HepG2 (cell line): ENCODE results near the gene CDC42EP3. TPM values are rescaled to one million over a fixed set of nuclear protein-coding genes. Genes with fewer than 3 reads are reported as not detected.

ENCODE experiments used
- ATAC-seq: fragments of 200-7000 bp; cut with Tn5 transposase; 3 replicates; pipeline ENCODE4 v1.9.1; 2020; ENCODE audit warnings: mild to moderate bottlenecking, moderate library complexity
- BruUV-seq: library from RNA; stranded (reverse); fragments of 400-500 nt; replicated peaks from 2 replicates; lab custom pipeline; 2021; lab: Mats Ljungman, UMichigan
- CTCF ChIA-PET: fragments of 300-600 bp; formaldehyde crosslinking; extraction: SDS; loops from one replicate; lab custom pipeline; 2021; ENCODE audit warnings: low total read pairs, inconsistent platforms, low intra/inter-chr PET ratio; lab: Yijun Ruan, JAX
- POLR2A ChIA-PET: fragments of 350-600 bp; sonication (Branson Sonifier 250); formaldehyde crosslinking; loops from one replicate; lab custom pipeline; 2020; ENCODE audit warnings: antibody characterized with exemption, inconsistent platforms; lab: Yijun Ruan, JAX
- DNase-seq: peaks from one replicate; pipeline ENCODE4 v3.0.0-alpha.2; 2015; ENCODE audit warnings: low spot score
- FAIRE-seq: peaks from 3 replicates; lab custom pipeline; 2011; peaks lifted over from hg19 to GRCh38; lab: Jason Lieb, UNC
- H2AFZ ChIP-seq: one replicate; pipeline ENCODE4 v1.6.1; 2011; ENCODE audit warnings: low read length, inconsistent platforms
- H3K27ac ChIP-seq: fragments of 300-600 bp; 3 replicates; pipeline ENCODE4 v1.8.0; 2011; ENCODE audit warnings: mixed run types, mild to moderate bottlenecking, mixed read lengths, low read length, inconsistent platforms; ENCODE audit not compliant: insufficient read depth; ENCODE audit errors: extremely low read length
- H3K27me3 ChIP-seq, 2 experiments: fragments of 200-600 bp in 1 of 2; 2 replicates in 1 of 2; 3 replicates in 1 of 2; pipeline versions ENCODE4 v1.6.0 to v1.8.0; 2011; ENCODE audit warnings: low read length in 2 of 2, mild to moderate bottlenecking in 2 of 2, moderate library complexity in 2 of 2, inconsistent platforms in 1 of 2; ENCODE audit not compliant: insufficient read depth in 2 of 2, control insufficient read depth in 1 of 2
- H3K36me3 ChIP-seq, 2 experiments: fragments of 200-600 bp in 1 of 2; replicated peaks in 1 of 2; 2 replicates in 1 of 2; 3 replicates in 1 of 2; pipeline versions ENCODE4 v1.5.1 to v1.8.0; 2011; ENCODE audit warnings: low read length in 2 of 2, inconsistent platforms in 1 of 2; ENCODE audit not compliant: insufficient read depth in 2 of 2, control insufficient read depth in 1 of 2
- H3K4me1 ChIP-seq: 2 replicates; pipeline ENCODE4 v1.5.1; 2012; ENCODE audit warnings: low read length, inconsistent platforms; ENCODE audit not compliant: insufficient read depth
- H3K4me2 ChIP-seq: 2 replicates; pipeline ENCODE4 v1.6.0; 2011; ENCODE audit warnings: low read depth, low read length, inconsistent platforms
- H3K4me3 ChIP-seq, 3 experiments: fragments of 200-600 bp in 1 of 3; sonication (generic), shearing (Covaris generic) in 1 of 3; replicated peaks in 1 of 3; 2 replicates each; pipeline ENCODE4 v1.5.1; 2011 to 2016; ENCODE audit warnings: low read length in 3 of 3, inconsistent platforms in 2 of 3, low read depth in 2 of 3, mild to moderate bottlenecking in 2 of 3, control low read depth in 1 of 3, mixed read lengths in 1 of 3; ENCODE audit not compliant: insufficient read depth in 1 of 3
- H3K79me2 ChIP-seq: one replicate; pipeline ENCODE4 v1.6.1; 2011; ENCODE audit warnings: low read length, inconsistent platforms; ENCODE audit not compliant: insufficient read depth
- H3K9ac ChIP-seq: 2 replicates; pipeline ENCODE4 v1.6.0; 2011; ENCODE audit warnings: mild to moderate bottlenecking, low read depth, low read length, inconsistent platforms; ENCODE audit not compliant: insufficient read depth
- H3K9me3 ChIP-seq: 2 replicates; pipeline ENCODE4 v1.5.1; 2012; ENCODE audit warnings: mild to moderate bottlenecking, low read length
- H4K20me1 ChIP-seq: 2 replicates; pipeline ENCODE4 v1.6.0; 2011; ENCODE audit warnings: inconsistent platforms, mild to moderate bottlenecking, low read length, moderate library complexity; ENCODE audit not compliant: insufficient read depth
- CREBL2 ChIP-seq: sonication (generic); formaldehyde crosslinking; IDR thresholded peaks from 2 replicates; pipeline ENCODE4 v1.8.1; 2023; ENCODE audit warnings: missing genetic modification reagents, mild to moderate bottlenecking, borderline replicate concordance
- FOSL1 ChIP-seq: sonication (generic); formaldehyde crosslinking; IDR thresholded peaks from 2 replicates; pipeline ENCODE4 v1.9.0; 2021; ENCODE audit warnings: missing genetic modification reagents, borderline replicate concordance
- FOXP4 ChIP-seq: sonication (generic); formaldehyde crosslinking; IDR thresholded peaks from 2 replicates; pipeline ENCODE4 v1.4.0; 2020; ENCODE audit warnings: missing genetic modification reagents
- PATZ1 ChIP-seq: sonication (generic); formaldehyde crosslinking; IDR thresholded peaks from 2 replicates; pipeline ENCODE4 v1.4.0; 2020; ENCODE audit warnings: missing genetic modification reagents
- PAX8 ChIP-seq: sonication (generic); formaldehyde crosslinking; IDR thresholded peaks from 2 replicates; pipeline ENCODE4 v1.8.0; 2022; ENCODE audit warnings: mild to moderate bottlenecking, missing genetic modification reagents, borderline replicate concordance
- PPARG ChIP-seq: conservative IDR thresholded peaks from 2 replicates; pipeline ENCODE4 v1.6.1; 2016; ENCODE audit warnings: missing biosample characterization, missing genetic modification reagents
- SMAD9 ChIP-seq: sonication (generic); formaldehyde crosslinking; IDR thresholded peaks from 2 replicates; pipeline ENCODE4 v1.5.1; 2020; ENCODE audit warnings: mild to moderate bottlenecking, missing genetic modification reagents
- SYNCRIP ChIP-seq: fragments of 200-400 bp; formaldehyde crosslinking; IDR thresholded peaks from 2 replicates; pipeline ENCODE4 v1.6.1; 2018; ENCODE audit warnings: mild to moderate bottlenecking, low read depth, low read length; ENCODE audit not compliant: insufficient read depth
- ZNF230 ChIP-seq: sonication (generic); formaldehyde crosslinking; IDR thresholded peaks from 2 replicates; pipeline ENCODE4 v1.4.0; 2020; ENCODE audit warnings: mild to moderate bottlenecking, missing genetic modification reagents
- ZNF703 ChIP-seq: sonication (generic); formaldehyde crosslinking; IDR thresholded peaks from 2 replicates; pipeline ENCODE4 v1.5.1; 2020; ENCODE audit warnings: missing genetic modification reagents, mild to moderate bottlenecking, moderate library complexity, borderline replicate concordance
- WGBS: methylation state at CpG from one replicate; pipeline ENCODE4 v1.1.6; 2017; ENCODE audit warnings: low lambda C conversion rate; 5-methylcytosine and 5-hydroxymethylcytosine counted together
- in situ Hi-C: cut with HindIII; loops from 2 replicates; pipeline ENCODE4 v1.10.0; 2017; ENCODE audit warnings: low pct_unique_long_range_greater_than_20kb; ENCODE audit not compliant: extremely low pct_ligation_motif_present
- intact Hi-C: fragments of 100-400 bp; cut with micrococcal nuclease; formaldehyde crosslinking; loops from one replicate; pipeline ENCODE4 v1.10.0; 2022; ENCODE audit not compliant: unreplicated experiment
- polyA plus RNA-seq, 8 experiments: library from polyadenylated mRNA; depleted of rRNA in 3 of 8; stranded (reverse) in 7 of 8; unstranded in 1 of 8; fragments of >200 nt; fragmentation: Illumina TruSeq in 4 of 8; extraction: Trizol in 4 of 8; gene quantifications; 2 replicates each; pipeline versions ENCODE4 v1.2.1 to v1.2.3, GENCODE V29; 2011 to 2016; ENCODE audit warnings: low read depth in 4 of 8, missing spikeins in 1 of 8, mixed read lengths in 1 of 8; ENCODE audit not compliant: insufficient read depth in 1 of 8
- total RNA-seq, 5 experiments: library from RNA; depleted of rRNA; stranded (reverse); fragments of >200 nt; fragmentation: Illumina TruSeq; extraction: Trizol; gene quantifications; 2 replicates each; pipeline ENCODE4 v1.2.3, GENCODE V29; 2016; ENCODE audit warnings: low read depth in 1 of 5

Gene CDC42EP3
- total and polyA plus RNA-seq, 2 of the 13 experiments (the other 11 are each of a cell fraction or from before 2014, with no cell fraction given): 0.01 TPM; not detected in 1

DNA sequence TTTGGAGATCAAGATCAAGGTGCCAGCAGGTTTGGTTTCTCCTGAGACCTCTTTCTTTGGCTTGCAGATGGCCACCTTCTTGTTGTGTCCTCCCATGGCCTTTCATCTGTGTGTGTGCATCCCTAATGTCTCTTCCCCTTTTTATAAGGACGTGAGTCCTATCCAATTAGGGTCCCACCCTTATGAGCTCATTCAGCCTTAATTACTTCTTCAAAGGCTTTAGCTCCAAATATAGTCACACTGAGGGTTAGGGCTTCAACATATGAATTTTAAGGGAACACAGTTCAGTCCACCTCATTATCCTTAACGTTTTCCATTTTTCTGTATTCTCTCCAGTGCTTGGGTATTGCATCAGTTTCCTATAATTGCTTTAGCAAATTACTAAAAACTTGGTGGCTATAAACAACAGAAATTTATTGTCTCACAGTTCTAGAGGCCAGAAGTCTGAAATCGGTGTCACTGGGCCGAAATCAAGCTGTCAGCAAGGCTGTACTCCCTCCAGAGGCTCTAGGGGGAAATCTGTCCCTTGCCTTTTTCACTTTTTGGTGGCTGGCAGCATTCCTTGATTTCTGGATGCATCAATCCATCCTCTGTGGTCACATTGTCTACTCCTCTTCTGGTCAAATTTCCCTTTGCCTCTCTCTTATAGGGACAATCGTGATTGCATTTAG lies 34.1 kb downstream of the CDC42EP3 start:
- DNase-seq: no peak
- FAIRE-seq: no peak
- under 1% methylated on average over 5 of the region's 5 CpGs for WGBS
- H3K9ac ChIP-seq: no peak overlapping the region
- H3K36me3 ChIP-seq: no peaks in the 10 kb centered on the region
- no peak overlapping the region for H3K4me3 ChIP-seq
- no peak overlapping the region for H3K27ac ChIP-seq
- no peaks in the 10 kb centered on the region for H3K79me2 ChIP-seq
- TF ChIP-seq FOXP4 (CRISPR knock-in tag): no peak
- TF ChIP-seq PAX8: no peak
- no peak for TF ChIP-seq SMAD9 (CRISPR knock-in tag)
- no peak overlapping the region for H3K4me2 ChIP-seq
- ATAC-seq: no peak
- ChIA-PET CTCF (no interaction called here), POLR2A (no interaction called here)
- H3K4me1 ChIP-seq: no peaks in the 10 kb centered on the region
- H2AFZ ChIP-seq: no peak overlapping the region
- H3K27me3 ChIP-seq: peaks cover 0 to 26% of the 10 kb centered on the region in 2 experiments; a peak in 2 of 5 replicates
- in situ Hi-C loops: no loop called here
- no peaks in the 10 kb centered on the region for H4K20me1 ChIP-seq
- BruUV-seq: no TSS peak
- intact Hi-C loops: no loop called here
- H3K9me3 ChIP-seq: no peaks in the 10 kb centered on the region

- ChIA-PET CTCF (no interaction called here), POLR2A (no interaction called here)
- WGBS: 29% methylated on average over 4 of the region's 4 CpGs
- Histone ChIP-seq H2AFZ (no peak overlapping the region), H3K4me2 (no peak overlapping the region), H3K36me3 (no peaks in the 10 kb centered on the region), H4K20me1 (no peaks in the 10 kb centered on the region), H3K4me1 (no peaks in the 10 kb centered on the region), H3K9ac (no peak overlapping the region), H3K27me3 (peaks cover 0 to 22% of the 10 kb centered on the region in 2 experiments; a peak in 2 of 5 replicates), H3K27ac (no peak overlapping the region), H3K79me2 (no peaks in the 10 kb centered on the region), H3K9me3 (no peaks in the 10 kb centered on the region), H3K4me3 (no peak overlapping the region)
- in situ Hi-C loops: no loop called here
- ATAC-seq (no peak), DNase-seq (no peak), FAIRE-seq (no peak)
- intact Hi-C loops: no loop called here
- BruUV-seq: no TSS peak
- TF ChIP-seq PPARG (CRISPR knock-in tag): no peak
- TF ChIP-seq SYNCRIP: no peak
- TF ChIP-seq ZNF230 (CRISPR knock-in tag): no peak
- no peak for TF ChIP-seq FOSL1 (CRISPR knock-in tag)
- no peak for TF ChIP-seq ZNF703
- no peak for TF ChIP-seq PATZ1 (CRISPR knock-in tag)
- no peak for TF ChIP-seq CREBL2 (CRISPR knock-in tag)
These were observed 34.9 kb downstream of the CDC42EP3 start for GRCh38 chr2:37636381-37637066.
